GM19238 (cell line): Measurements from ENCODE around the gene TGM4.

Source experiments
- DNase-seq: peaks from one replicate; pipeline ENCODE4 v3.0.0; 2011; ENCODE audit warnings: low spot score; ENCODE audit not compliant: insufficient read length

The TGM4 gene

GRCh38 chr3:44952689-44953088, 78.3 kb downstream of the TGM4 start:
- DNase-seq: no peak

GRCh38 chr3:44954304-44954703, 79.9 kb downstream of the TGM4 start:
- no peak for DNase-seq

- peak; percentile 12 for DNase-seq
Observed at GRCh38 chr3:44954962-44955361, 80.6 kb downstream of the TGM4 start.

- no peak for DNase-seq
Observed at GRCh38 chr3:44955917-44956316, 81.5 kb downstream of the TGM4 start.

GRCh38 chr3:44957986-44958385, 83.6 kb downstream of the TGM4 start:
- DNase-seq: no peak

- no peak for DNase-seq
Observed at GRCh38 chr3:44958386-44958785, 84.0 kb downstream of the TGM4 start.

- no peak for DNase-seq
Observed at GRCh38 chr3:44960387-44961026, 86.1 kb downstream of the TGM4 start.

- no peak for DNase-seq
Observed at GRCh38 chr3:44961888-44962287, 87.5 kb downstream of the TGM4 start.

GRCh38 chr3:44962621-44963393, 88.4 kb downstream of the TGM4 start:
- DNase-seq: no peak

GRCh38 chr3:44963571-44964325, 89.3 kb downstream of the TGM4 start:
- no peak for DNase-seq
